ENCODE data around the gene NFKBIB. TPM values are rescaled to one million over a fixed set of nuclear protein-coding genes. Genes with fewer than 3 reads are reported as not detected.

The NFKBIB gene
- total and polyA plus RNA-seq, 2 of the 8 experiments (the other 6 are each of a cell fraction or from before 2014, with no cell fraction given): 37.3 to 44.1 TPM

DNA sequence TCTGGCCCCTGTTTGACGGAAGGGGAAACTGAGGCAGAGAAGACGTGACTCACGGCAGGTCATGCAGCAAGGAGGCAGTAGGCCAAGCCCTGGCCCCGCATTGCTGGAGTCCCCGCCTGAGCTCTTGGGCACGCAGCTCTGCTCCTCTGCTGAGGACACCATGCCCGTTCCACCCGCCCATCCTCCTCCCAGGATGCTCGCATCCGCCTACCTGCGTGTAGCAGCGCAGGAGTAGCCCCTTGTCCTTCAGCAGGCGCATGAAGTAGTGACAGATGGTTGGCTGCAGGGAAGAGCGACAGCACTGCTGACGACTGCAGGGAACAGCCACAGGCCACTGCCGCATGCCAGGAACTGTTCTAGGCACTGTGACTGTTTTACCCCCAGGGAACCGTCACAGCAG, 10.9 kb upstream of the NFKBIB start:
- no peak overlapping the region for H4K5ac ChIP-seq (ENCODE audit: insufficient read length, low read depth, low read length)
- no peak overlapping the region for H3K18ac ChIP-seq (ENCODE audit: extremely low read depth, low read length)
- H3K9me3 ChIP-seq (ENCODE audit: insufficient read depth in 2 of 2, low read depth in 1 of 2, low read length in 1 of 2): no peaks in the 10 kb centered on the region
- POLR2A ChIA-PET (ENCODE audit: partially characterized antibody): interaction anchor here (1.2 to 3.4 kb wide), 4 partner anchors 11 to 46 kb away, joined by 3 to 30 read pairs (median 8); partner anchors contain the start of genes HNRNPL, MRPS12, NFKBIB and SARS2
- H3K27ac ChIP-seq (ENCODE audit: low read depth, low read length): no peak overlapping the region
- H2BK15ac ChIP-seq (ENCODE audit: low read length): no peak overlapping the region
- no peak overlapping the region for H2AK5ac ChIP-seq (ENCODE audit: low read depth, low read length)
- no peak overlapping the region for H2AFZ ChIP-seq (ENCODE audit: low read length)
- no peak overlapping the region for H3K4ac ChIP-seq (replicated peaks; ENCODE audit: insufficient read length, low read depth, low read length)
- no peak overlapping the region for H3K4me2 ChIP-seq (ENCODE audit: insufficient read depth in 1 of 2, low read depth in 2 of 2, low read length in 2 of 2)
- CTCF ChIA-PET (ENCODE audit: partially characterized antibody): interaction anchor here (0.6 to 5.9 kb wide), 14 partner anchors 8 to 400 kb away, joined by 3 to 97 read pairs (median 6); partner anchors contain the start of genes NFKBIB, RINL and SIRT2
- H3K23ac ChIP-seq (ENCODE audit: insufficient read length): no peak overlapping the region
- H3K14ac ChIP-seq (ENCODE audit: insufficient read length): no peak overlapping the region
- no peaks in the 10 kb centered on the region for H3K79me1 ChIP-seq (ENCODE audit: low read depth, low read length)
- H2BK20ac ChIP-seq (ENCODE audit: low read length): no peak overlapping the region
- H2BK120ac ChIP-seq (replicated peaks; ENCODE audit: low read depth, low read length): no peak overlapping the region
- no peaks in the 10 kb centered on the region for H3K79me2 ChIP-seq (ENCODE audit: control insufficient read depth in 1 of 2, insufficient read depth in 2 of 2, low read length in 2 of 2)
- H4K8ac ChIP-seq (ENCODE audit: extremely low read depth, insufficient read depth, low read length): no peak overlapping the region
- FAIRE-seq (no peak), DNase-seq (ENCODE audit: low read depth in 1 of 2, low spot score in 2 of 2) (no peak)
- H4K91ac ChIP-seq (replicated peaks; ENCODE audit: insufficient read length, low read length): no peak overlapping the region
- no peak overlapping the region for H2BK12ac ChIP-seq (ENCODE audit: low read depth, low read length)
- no peak overlapping the region for H3K4me3 ChIP-seq (ENCODE audit: extremely low read depth in 1 of 4, insufficient read depth in 2 of 4, low read depth in 3 of 4, low read length in 4 of 4)
- no peaks in the 10 kb centered on the region for H3K23me2 ChIP-seq (ENCODE audit: low read depth, low read length)
- no peaks in the 10 kb centered on the region for H3K27me3 ChIP-seq (replicated peaks in 1 of 4; ENCODE audit: control insufficient read depth in 3 of 4, extremely low read depth in 1 of 4, insufficient read depth in 3 of 4, low read length in 3 of 4)
- no peaks in the 10 kb centered on the region for H3K36me3 ChIP-seq (ENCODE audit: control insufficient read depth in 2 of 4, insufficient read depth in 4 of 4, low read length in 3 of 4)
- peaks cover 0 to 2% of the 10 kb centered on the region in 2 experiments for H4K20me1 ChIP-seq (replicated peaks in 1 of 2; ENCODE audit: control insufficient read depth in 1 of 2, insufficient read depth in 2 of 2, low read length in 2 of 2)
- WGBS, 2 experiments (ENCODE audit: extremely low coverage in 1 of 2, insufficient coverage in 1 of 2, insufficient read length in 1 of 2, insufficient replicate concordance in 2 of 2, low coverage in 1 of 2, low lambda C conversion rate in 2 of 2, missing lambda C conversion rate in 1 of 2): 94% methylated on average over 16 of the region's 17 CpGs; no CpG with 5 or more reads in 1 of the 2 experiments
- no peak overlapping the region for H3K9ac ChIP-seq (replicated peaks in 1 of 4; ENCODE audit: extremely low read depth in 1 of 4, low read depth in 3 of 4, low read length in 3 of 4)
- no peaks in the 10 kb centered on the region for H3K4me1 ChIP-seq (replicated peaks in 1 of 4; ENCODE audit: control insufficient read depth in 3 of 4, insufficient read depth in 4 of 4, low read length in 3 of 4)
- H3K56ac ChIP-seq (replicated peaks; ENCODE audit: insufficient read length, low read depth, low read length): no peak overlapping the region
- no peak overlapping the region for H2BK5ac ChIP-seq (ENCODE audit: low read depth, low read length)
- TF ChIP-seq JUN (IDR thresholded peaks at IDR 0.05; ENCODE audit: low read depth, low read length): no peak
- TF ChIP-seq, protein P1, sequence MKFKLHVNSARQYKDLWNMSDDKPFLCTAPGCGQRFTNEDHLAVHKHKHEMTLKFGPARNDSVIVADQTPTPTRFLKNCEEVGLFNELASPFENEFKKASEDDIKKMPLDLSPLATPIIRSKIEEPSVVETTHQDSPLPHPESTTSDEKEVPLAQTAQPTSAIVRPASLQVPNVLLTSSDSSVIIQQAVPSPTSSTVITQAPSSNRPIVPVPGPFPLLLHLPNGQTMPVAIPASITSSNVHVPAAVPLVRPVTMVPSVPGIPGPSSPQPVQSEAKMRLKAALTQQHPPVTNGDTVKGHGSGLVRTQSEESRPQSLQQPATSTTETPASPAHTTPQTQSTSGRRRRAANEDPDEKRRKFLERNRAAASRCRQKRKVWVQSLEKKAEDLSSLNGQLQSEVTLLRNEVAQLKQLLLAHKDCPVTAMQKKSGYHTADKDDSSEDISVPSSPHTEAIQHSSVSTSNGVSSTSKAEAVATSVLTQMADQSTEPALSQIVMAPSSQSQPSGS (IDR thresholded peaks at IDR 0.05; ENCODE audit: low read length): no peak

Data from H1 (cell line).